GM12878 (cell line): Measurements from ENCODE around the gene AQP3. TPM values are rescaled to one million over a fixed set of nuclear protein-coding genes. Genes with fewer than 3 reads are reported as not detected.

ENCODE experiments used
- ASH2L ChIP-seq: fragments of 300-600, 200-600 bp; sonication (generic); IDR thresholded peaks from 2 replicates; pipeline ENCODE4 v1.6.1; 2017; ENCODE audit warnings: low read depth, mild to moderate bottlenecking, borderline replicate concordance
- BCL11A ChIP-seq: IDR thresholded peaks from 2 replicates; pipeline ENCODE4 v1.6.1; 2011; ENCODE audit warnings: low read depth, low read length
- CTCF ChIP-seq, 3 experiments: IDR thresholded peaks in 2 of 3; conservative IDR thresholded peaks in 1 of 3; 2 replicates each; pipeline ENCODE4 v1.5.1; 2011; ENCODE audit warnings: low read depth in 3 of 3, low read length in 3 of 3, mild to moderate bottlenecking in 3 of 3, control low read depth in 2 of 3, moderate library complexity in 2 of 3, inconsistent platforms in 1 of 3, mixed read lengths in 1 of 3; ENCODE audit not compliant: control insufficient read depth in 2 of 3, insufficient read depth in 1 of 3; ENCODE audit errors: extremely low read depth in 1 of 3
- GATAD2B ChIP-seq: fragments of 450-650 bp; conservative IDR thresholded peaks from 2 replicates; pipeline ENCODE4 v1.6.1; 2017; ENCODE audit warnings: low read depth, mild to moderate bottlenecking, moderate library complexity
- HCFC1 ChIP-seq: fragments of 150-350 bp; IDR thresholded peaks from 2 replicates; pipeline ENCODE4 v1.6.1; 2014; ENCODE audit warnings: low read length
- HDAC2 ChIP-seq: fragments of 200-600 bp; sonication (generic); IDR thresholded peaks from 2 replicates; pipeline ENCODE4 v1.6.1; 2017
- IRF5 ChIP-seq: fragments of 450-650 bp; IDR thresholded peaks from 2 replicates; pipeline ENCODE4 v1.6.1; 2017; ENCODE audit warnings: borderline replicate concordance
- JUNB ChIP-seq: IDR thresholded peaks from 2 replicates; pipeline ENCODE4 v1.6.1; 2016; ENCODE audit warnings: antibody characterized with exemption, mild to moderate bottlenecking
- JUND ChIP-seq: IDR thresholded peaks from 2 replicates; pipeline ENCODE4 v1.6.1; 2012; ENCODE audit warnings: low read depth, mild to moderate bottlenecking, low read length, improper control_type of control experiment, moderate library complexity
- MEF2A ChIP-seq: IDR thresholded peaks from 2 replicates; pipeline ENCODE4 v1.6.1; 2011; ENCODE audit warnings: low read depth, mild to moderate bottlenecking, low read length, moderate library complexity; ENCODE audit not compliant: insufficient read depth
- PBX3 ChIP-seq: IDR thresholded peaks from 2 replicates; pipeline ENCODE4 v1.6.1; 2011; ENCODE audit warnings: mild to moderate bottlenecking, low read depth, low read length, moderate library complexity; ENCODE audit not compliant: insufficient replicate concordance
- PRDM15 ChIP-seq: fragments of 450-650 bp; formaldehyde crosslinking; IDR thresholded peaks from 2 replicates; pipeline ENCODE4 v1.4.0; 2020; ENCODE audit warnings: mild to moderate bottlenecking, moderate library complexity
- TAF1 ChIP-seq: IDR thresholded peaks from 2 replicates; pipeline ENCODE4 v1.6.1; 2011; ENCODE audit warnings: mild to moderate bottlenecking, low read depth, low read length, borderline replicate concordance
- TARDBP ChIP-seq: IDR thresholded peaks from 2 replicates; pipeline ENCODE4 v1.6.1; 2016; ENCODE audit warnings: borderline replicate concordance
- YBX1 ChIP-seq: fragments of 450-650 bp; IDR thresholded peaks from 2 replicates; pipeline ENCODE4 v1.6.1; 2016; ENCODE audit warnings: antibody characterized with exemption
- ZNF384 ChIP-seq: IDR thresholded peaks from 2 replicates; pipeline ENCODE4 v1.6.1; 2012; ENCODE audit warnings: low read depth, mild to moderate bottlenecking, low read length, improper control_type of control experiment, borderline replicate concordance
- ZNF592 ChIP-seq: fragments of 450-650 bp; IDR thresholded peaks from 2 replicates; pipeline ENCODE4 v1.6.1; 2017; ENCODE audit warnings: mild to moderate bottlenecking, moderate library complexity
- polyA plus RNA-seq, 11 experiments: library from polyadenylated mRNA; depleted of rRNA in 4 of 11; unstranded in 6 of 11; stranded (reverse) in 5 of 11; fragments of >200 nt; fragmentation: Nextera tagmentation in 4 of 11; fragmentation: Illumina TruSeq in 1 of 11; extraction: Ambion mirVana in 4 of 11; extraction: Trizol in 1 of 11; gene quantifications; 1 replicate in 1 of 11; 2 replicates in 10 of 11; pipeline versions ENCODE4 v1.2.1 to v1.2.3, GENCODE V29; 2011 to 2016; ENCODE audit warnings: inconsistent platforms in 2 of 11, missing spikeins in 2 of 11, low read depth in 1 of 11
- total RNA-seq, 4 experiments: library from RNA; depleted of rRNA in 3 of 4; stranded (reverse); fragments of >200 nt in 3 of 4; fragmentation: Illumina TruSeq in 1 of 4; extraction: Trizol in 1 of 4; gene quantifications; 2 replicates each; pipeline versions ENCODE4 v1.2.1 to v1.2.3, GENCODE V29; 2013 to 2021

The AQP3 gene
- total and polyA plus RNA-seq, 10 of the 15 experiments (the other 5 are each of a cell fraction or from before 2014, with no cell fraction given), result 0.60 to 11.8 (median 4.5) TPM

- TF ChIP-seq PBX3 (no peak), ZNF384 (no peak), MEF2A (no peak), HDAC2 (no peak), BCL11A (0 out of 2 replicates have a peak, but pooled peaks have one; percentile 25), JUND (no peak), TARDBP (no peak), ZNF592 (no peak), HCFC1 (no peak), PRDM15 (CRISPR knock-in tag) (no peak), JUNB (peak; percentile 49; the same call in 1 of the 2 replicates), CTCF (IDR thresholded peaks at IDR 0.05 in 2 of 3, conservative IDR thresholded peaks at IDR 0.05 in 1 of 3; ENCODE audit: control insufficient read depth in 2 of 3, extremely low read depth in 1 of 3, insufficient read depth in 1 of 3, low read depth in 3 of 3, low read length in 3 of 3) (no peak), YBX1 (no peak), GATAD2B (0 out of 2 replicates have a peak, but pooled peaks have one; percentile 39), TAF1 (no peak), IRF5 (no peak), ASH2L (no peak)
Observed at GRCh38 chr9:33446240-33446945, 1.0 kb downstream of the AQP3 start (continued).
